H7 (cell line): ENCODE measurements around the gene WDR27. TPM values are rescaled to one million over a fixed set of nuclear protein-coding genes. Genes with fewer than 3 reads are reported as not detected.

ENCODE experiments used
- DNase-seq: peaks from one replicate; pipeline ENCODE4 v3.0.0; 2012
- H3K27me3 ChIP-seq: 2 replicates; pipeline ENCODE4 v1.6.0; 2011; ENCODE audit warnings: mild to moderate bottlenecking, low read length; ENCODE audit not compliant: control insufficient read depth, insufficient read depth
- H3K36me3 ChIP-seq: replicated peaks from 2 replicates; pipeline ENCODE4 v1.5.1; 2011; ENCODE audit warnings: low read length; ENCODE audit not compliant: control insufficient read depth, insufficient read depth
- H3K4me3 ChIP-seq: 2 replicates; pipeline ENCODE4 v1.5.1; 2011; ENCODE audit warnings: low read depth, mild to moderate bottlenecking, control low read depth, low read length, moderate library complexity; ENCODE audit not compliant: insufficient read depth
- total RNA-seq: library from RNA; depleted of rRNA; stranded (reverse); fragments of >200 nt; shearing (Covaris generic); gene quantifications from 2 replicates; pipeline ENCODE4 v1.2.3, GENCODE V29; 2014; rRNA removed

The WDR27 gene
- 45.4 and 64.0 TPM in 2 replicates for total RNA-seq

DNA sequence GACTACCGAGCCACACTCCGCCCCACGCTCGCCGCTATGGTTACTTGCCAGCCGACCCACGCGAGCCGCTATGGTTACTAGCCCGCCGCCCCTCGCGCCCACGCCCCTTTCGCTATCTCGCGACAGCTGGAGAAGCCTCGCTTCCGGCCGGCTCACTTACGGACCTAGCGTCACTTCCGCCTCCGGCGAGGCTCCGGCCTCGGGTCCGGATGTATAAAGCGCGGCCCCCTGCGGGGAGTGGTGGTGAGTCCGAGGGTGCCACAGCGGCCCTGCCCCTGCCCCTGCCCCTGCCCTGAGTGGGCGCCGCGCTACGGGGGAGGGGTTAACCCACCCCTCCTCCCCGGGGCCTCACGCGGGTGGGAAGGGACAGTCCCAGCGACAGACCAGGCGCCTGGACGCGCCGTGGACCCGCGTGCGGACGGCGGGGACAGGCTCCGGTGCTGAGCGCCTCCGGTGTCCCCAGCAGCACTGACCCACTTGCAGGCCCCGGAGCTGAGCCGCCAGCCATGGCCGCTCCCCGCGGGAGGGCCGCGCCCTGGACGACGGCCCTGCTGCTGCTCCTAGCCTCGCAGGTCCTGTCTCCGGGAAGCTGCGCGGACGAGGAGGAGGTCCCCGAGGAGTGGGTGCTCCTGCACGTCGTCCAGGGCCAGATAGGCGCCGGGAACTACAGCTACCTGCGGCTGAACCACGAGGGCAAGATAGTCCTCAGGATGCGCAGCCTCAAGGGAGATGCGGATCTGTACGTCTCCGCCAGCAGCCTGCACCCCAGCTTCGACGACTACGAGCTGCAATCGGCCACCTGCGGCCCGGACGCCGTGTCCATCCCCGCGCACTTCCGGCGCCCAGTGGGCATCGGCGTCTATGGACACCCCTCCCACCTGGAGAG is at the start of gene WDR27, which contains the start of gene C6orf120:
TSS of gene WDR27 (minus strand) at position 76 of the 886 bp plus-strand sequence. CDS start 13,024 bp downstream, outside the sequence.
TSS of gene C6orf120 (plus strand) at position 173 of the 886 bp plus-strand sequence. CDS start at position 507, 334 bp downstream.
- peak within 1 kb of the TSS; percentile 97 for H3K4me3 ChIP-seq
- H3K36me3 ChIP-seq = peaks cover 3% of the 10 kb centered on the region
- H3K27me3 ChIP-seq = no peaks in the 10 kb centered on the region
- peak; percentile 96 for DNase-seq

DNA sequence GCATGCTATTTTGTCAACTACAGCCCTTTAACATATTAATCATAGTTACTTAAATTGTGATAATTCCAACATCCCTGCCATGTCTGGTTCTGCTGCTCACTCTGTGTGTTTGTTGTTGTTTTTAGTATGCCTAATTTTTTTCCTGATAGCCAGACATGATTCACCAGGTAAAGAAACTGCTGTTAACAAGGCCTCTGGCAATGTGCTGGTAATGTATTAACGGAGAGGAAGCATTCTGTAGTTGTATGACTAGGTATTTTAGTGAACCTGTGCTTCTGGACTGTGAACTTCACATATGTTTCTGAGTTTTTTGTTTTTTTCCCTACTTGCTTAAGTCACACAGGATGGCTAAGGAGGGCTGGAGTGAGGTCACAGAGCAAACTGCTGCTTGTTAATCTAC is 44.7 kb upstream of the WDR27 start:
- Histone ChIP-seq H3K36me3 (no peaks in the 10 kb centered on the region), H3K27me3 (no peaks in the 10 kb centered on the region), H3K4me3 (no peak overlapping the region)
- no peak for DNase-seq

DNA sequence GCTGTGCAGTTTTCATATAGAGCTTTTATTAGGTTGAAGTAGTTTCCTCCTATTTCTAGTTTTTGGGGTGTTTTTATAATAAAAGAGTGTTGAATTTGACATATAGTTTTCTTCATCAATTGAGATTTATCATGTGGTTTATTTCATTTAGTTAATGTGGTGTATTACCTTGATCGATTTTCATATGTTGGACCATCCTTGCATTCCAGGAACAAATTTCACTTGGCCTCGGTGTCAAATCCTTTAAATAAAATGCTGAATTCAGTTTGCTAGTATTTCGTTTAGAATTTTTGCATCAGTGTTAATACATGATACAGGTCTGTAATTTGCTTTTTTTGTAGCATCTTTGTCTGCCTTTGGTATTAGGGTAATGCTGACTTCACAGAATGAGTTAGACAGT is 43.6 kb upstream of the WDR27 start:
- no peak for DNase-seq
- Histone ChIP-seq H3K36me3 (no peaks in the 10 kb centered on the region), H3K27me3 (no peaks in the 10 kb centered on the region), H3K4me3 (no peak overlapping the region)

DNA sequence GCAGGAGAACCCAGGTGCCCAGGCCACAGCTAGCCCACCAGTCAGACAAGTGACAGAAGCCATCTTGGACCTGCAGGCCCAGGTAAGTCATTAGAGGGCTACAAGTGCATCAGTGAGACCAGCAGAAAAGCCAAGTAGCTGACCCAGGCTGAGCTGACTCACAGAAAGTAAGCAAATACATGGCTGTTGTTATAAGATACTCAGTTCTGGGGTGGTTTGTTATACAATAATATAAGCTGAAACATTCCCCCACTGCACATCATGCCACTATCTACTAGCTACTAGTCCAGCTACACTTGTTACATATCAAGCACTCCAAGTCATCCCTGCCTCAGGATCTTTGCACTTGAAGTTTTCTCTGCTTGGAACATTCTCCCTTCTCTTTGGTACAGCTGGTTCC is 39.5 kb upstream of the WDR27 start:
- DNase-seq = no peak
- Histone ChIP-seq H3K36me3 (no peaks in the 10 kb centered on the region), H3K4me3 (no peak overlapping the region), H3K27me3 (no peaks in the 10 kb centered on the region)

DNA sequence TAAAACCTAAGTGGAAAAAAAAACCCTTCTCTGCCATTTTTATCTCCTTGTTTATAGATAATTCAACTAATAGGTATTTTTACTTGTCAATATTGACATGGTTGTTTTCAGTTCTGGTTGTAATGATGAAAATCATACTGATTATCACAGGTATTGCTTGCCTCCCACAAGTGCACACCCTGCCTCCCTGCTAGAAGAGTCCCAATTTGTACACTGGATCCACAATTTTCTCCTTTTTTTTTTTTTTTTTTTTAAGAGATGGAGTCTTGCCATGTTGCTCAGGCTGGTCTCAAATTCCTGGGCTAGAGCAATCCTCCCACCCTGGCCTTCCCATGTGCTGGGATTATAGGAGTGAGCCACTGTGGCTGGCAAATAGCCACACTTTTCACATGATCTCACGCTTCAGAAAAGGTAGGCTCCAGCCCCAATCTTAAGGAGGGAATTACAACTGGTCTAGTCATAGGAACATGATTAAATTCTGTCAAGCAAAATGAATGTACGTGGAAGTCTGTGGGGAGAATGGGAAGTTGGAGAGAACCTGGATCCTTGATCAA is 37.2 kb upstream of the WDR27 start:
- DNase-seq = no peak
- Histone ChIP-seq H3K27me3 (no peaks in the 10 kb centered on the region), H3K36me3 (no peaks in the 10 kb centered on the region), H3K4me3 (no peak overlapping the region)

DNA sequence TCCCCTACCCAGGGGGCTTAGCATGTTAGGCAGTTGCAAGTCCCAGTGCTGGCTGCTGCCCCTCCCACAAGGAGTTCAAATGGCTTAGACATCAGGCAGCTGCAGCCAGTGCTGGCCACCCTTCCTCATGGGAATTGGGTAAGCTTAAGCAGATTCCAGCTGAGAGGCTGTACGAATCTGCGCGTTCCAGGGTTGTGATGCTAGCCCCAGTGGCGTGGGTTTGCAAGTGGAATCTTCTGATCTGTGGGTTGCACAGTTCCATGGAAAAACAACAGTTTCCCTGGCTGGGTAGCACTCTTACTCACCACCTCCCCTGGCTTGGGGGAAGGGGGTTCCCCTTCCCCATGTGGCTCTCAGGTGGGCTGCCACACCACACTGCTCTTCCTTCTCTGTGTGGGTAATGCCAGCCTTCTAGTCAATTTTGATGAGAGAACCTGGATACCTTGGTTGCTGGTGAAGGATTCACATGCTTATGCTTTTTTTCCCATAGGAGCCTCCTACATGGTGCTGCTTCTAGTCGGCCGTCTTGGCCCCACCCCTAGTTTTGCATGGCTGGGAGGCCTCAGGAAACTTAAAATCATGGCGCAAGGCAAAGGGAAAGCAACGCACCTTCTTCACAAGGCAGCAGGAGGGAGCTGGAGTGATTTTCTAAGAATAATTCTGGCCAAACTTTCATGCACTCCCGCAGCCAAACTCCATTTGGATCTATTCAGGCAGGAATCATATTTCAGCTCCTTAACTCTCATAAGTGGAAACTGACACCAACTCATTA is 36.6 kb upstream of the WDR27 start:
- Histone ChIP-seq H3K4me3 (no peak overlapping the region), H3K36me3 (no peaks in the 10 kb centered on the region), H3K27me3 (no peaks in the 10 kb centered on the region)
- no peak for DNase-seq

DNA sequence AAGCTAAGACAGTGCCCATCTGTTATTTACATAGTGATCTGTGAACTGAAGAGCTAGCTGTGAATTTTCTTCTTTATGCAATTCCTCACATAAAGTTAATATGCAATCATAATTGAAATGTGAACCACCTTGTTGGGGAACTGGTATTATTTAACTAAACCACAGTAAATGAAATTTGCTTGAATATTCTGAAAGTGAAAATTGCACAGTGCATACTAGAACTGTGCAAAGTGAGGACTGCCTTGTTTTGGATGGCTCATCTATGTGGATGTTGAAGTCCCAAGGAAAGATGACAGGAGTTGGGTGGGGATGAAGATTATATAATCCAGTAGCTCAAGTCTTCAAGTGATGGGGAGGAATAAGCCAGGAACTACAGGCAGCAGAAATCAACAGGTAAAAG is 28.1 kb upstream of the WDR27 start:
- no peak for DNase-seq
- no peak overlapping the region for H3K4me3 ChIP-seq
- no peaks in the 10 kb centered on the region for H3K36me3 ChIP-seq
- peaks cover 2% of the 10 kb centered on the region; the same call in 1 of the 2 replicates for H3K27me3 ChIP-seq

DNA sequence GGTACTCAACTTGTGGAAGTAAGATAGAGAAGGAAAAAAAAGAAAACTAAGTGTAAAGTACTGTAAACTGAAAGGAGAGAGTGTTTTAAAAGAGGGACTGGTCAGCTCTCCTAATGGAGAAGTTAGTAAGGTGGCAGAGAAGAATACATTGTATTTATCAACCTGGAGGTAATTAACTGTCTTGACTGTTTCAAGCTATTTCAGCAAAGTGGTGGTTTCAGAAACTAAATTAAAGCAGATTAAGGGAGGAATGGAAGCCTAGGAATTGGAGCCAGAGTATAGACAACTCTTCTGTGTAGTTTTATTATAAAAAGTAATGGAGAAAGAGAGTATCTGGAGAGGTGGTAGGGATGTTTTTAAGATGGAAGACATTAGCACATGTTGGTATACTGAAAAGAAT is 25.1 kb upstream of the WDR27 start:
- Histone ChIP-seq H3K27me3 (peaks cover 2% of the 10 kb centered on the region; the same call in 1 of the 2 replicates), H3K4me3 (no peak overlapping the region), H3K36me3 (no peaks in the 10 kb centered on the region)
- no peak for DNase-seq

DNA sequence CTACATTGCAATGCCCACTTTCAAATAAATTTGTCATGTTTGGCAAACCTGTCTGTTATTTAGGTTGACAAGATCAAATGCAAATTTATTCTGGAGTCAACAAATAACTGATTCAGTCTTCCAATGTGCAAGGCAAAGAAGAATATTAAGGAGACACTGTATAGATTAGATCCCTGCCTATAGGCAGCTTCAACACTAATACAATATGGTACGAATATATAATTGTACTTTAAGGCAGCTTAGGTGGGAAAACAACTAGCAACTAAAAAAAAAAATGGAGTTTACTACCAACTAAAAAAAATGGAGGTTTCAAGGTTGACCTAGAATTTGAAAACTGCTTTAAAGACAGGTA is 24.2 kb upstream of the WDR27 start:
- H3K4me3 ChIP-seq = no peak overlapping the region
- peaks cover 2% of the 10 kb centered on the region; the same call in 1 of the 2 replicates for H3K27me3 ChIP-seq
- no peaks in the 10 kb centered on the region for H3K36me3 ChIP-seq
- DNase-seq = no peak

DNA sequence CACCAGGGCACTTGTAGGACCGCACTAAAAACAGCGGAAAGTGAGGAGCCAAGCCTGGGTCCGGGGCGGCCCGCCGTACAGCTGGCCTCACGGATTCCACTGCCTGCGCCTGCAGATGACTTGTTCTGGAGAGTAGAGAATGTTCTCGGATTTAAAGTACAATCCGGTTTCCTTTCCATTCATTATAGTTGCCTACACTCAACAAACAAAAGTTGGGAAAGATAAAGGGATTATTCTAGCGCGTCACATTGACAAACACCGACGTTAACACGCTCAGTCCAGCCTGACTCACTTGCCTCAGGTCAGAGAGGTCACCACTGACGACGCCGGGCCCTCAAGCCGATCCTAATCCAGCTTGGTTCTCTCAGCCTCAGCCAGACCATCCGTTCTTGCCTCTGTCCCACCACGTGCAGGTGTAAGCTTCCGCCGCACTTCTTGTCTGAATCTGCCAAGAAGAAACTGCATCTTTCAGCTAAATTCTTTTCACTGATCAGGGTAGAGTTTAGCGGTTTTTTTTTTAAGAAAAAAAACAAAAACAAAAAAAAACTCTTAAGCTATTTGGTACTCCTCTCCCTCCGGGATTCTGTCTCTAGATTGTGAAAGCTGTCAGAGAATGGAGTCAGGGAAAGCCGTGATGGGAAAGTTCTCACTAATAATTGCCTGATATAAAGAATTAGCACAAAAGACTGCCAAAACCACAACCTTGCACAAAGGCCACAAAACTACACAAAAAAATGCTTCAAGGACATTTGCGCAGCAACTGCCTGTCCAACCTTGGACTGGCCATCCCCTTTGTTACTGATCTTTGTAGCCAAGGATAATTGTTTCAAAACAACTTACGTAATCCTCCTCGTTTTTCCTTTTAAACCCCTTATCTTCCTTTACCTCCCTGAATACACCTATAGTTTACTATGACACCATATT is 23.6 kb upstream of the WDR27 start:
- Histone ChIP-seq H3K27me3 (peaks cover 2% of the 10 kb centered on the region; the same call in 1 of the 2 replicates), H3K36me3 (no peaks in the 10 kb centered on the region), H3K4me3 (peak overlapping the region; percentile 90)
- peak; percentile 68 for DNase-seq

DNA sequence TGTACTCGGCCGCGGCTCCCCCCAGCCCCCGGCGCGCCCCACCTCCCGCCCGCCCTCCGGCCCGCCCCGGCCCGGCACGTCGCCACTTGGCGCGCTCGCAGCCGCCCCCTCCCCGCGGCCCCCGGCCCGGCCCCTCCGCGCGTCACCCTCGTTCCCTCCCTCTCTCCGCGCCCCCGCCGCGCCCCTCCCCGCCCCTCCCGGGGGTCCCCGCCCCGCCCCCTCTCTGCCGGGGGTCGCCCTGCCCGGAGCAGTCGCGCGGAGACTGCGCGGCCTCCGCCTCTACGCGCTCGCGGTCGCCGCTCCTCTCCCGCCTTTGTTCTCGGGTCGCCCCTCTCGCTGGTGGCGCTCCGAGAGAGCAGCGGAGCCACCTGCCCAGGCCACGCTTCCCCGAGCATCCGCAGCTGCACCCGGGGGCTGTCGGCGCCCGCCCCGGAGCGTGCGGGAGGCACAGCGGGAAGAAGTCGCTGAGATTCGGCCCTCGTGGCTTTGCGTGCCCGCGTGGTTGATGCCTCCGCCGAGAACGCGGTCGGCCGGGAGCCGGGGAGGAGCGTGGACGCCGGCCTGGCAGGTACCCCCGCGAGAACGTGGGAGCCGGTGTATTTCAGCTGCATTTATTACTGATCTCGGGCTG is 22.8 kb upstream of the WDR27 start, which contains the start of gene PHF10:
TSS of gene PHF10 (minus strand) at position 7 of the 631 bp plus-strand sequence. CDS start 569 bp downstream, outside the sequence.
- Histone ChIP-seq H3K4me3 (peak within 1 kb of the TSS; percentile 90), H3K36me3 (no peaks in the 10 kb centered on the region), H3K27me3 (peaks cover 2% of the 10 kb centered on the region; the same call in 1 of the 2 replicates)
- peak; percentile 94 for DNase-seq

DNA sequence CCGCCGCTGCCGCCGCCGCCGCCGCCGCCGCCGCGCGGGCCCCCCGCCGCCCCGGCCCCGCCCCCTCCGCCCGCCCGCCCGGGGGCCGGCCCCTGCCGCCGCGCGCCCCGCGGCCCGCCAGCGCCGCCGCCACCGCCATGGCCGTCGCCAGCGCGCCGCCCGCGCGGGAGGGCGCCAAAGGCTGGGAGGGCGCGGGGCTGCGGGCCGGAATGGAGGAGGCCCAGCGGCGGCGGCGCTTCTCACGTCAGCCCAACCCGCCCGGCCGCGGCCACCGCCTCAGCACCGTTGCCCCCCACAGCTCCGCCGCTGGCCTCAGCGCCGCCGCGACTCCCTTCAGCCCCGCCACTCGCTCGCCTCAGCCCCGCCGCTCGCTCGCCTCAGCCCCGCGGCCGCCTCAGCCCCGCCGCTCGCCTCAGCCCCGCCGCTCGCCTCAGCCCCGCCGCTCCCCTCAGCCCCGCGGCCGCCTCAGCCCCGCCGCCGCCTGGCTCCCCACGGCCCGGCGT is 22.2 kb upstream of the WDR27 start:
- H3K4me3 ChIP-seq = peak overlapping the region; percentile 45
- H3K36me3 ChIP-seq = no peaks in the 10 kb centered on the region
- H3K27me3 ChIP-seq = peaks cover 2% of the 10 kb centered on the region; the same call in 1 of the 2 replicates
- peak; percentile 89 for DNase-seq
